NOMO-1 treated with dmso at 0.1 percent for 144 hours (cell line): ENCODE data around the gene MCC.

Source experiments
- DNase-seq: peaks from one replicate; lab custom pipeline; 2025; ENCODE audit not compliant: unreplicated experiment; lab: John Stamatoyannopoulos, UW

MCC gene

GRCh38 chr5:113252066-113252465 lies 236.2 kb downstream of the MCC start:
- DNase-seq: no peak

- DNase-seq: no peak
Measured at GRCh38 chr5:113250341-113250953, 237.8 kb downstream of the MCC start.

- DNase-seq: no peak
Measured at GRCh38 chr5:113249206-113249605, 239.0 kb downstream of the MCC start.

GRCh38 chr5:113246361-113246870 lies 241.8 kb downstream of the MCC start:
- DNase-seq: no peak

GRCh38 chr5:113245427-113246225 lies 242.6 kb downstream of the MCC start:
- DNase-seq: no peak

GRCh38 chr5:113244966-113245365 lies 243.3 kb downstream of the MCC start:
- no peak for DNase-seq

- no peak for DNase-seq
Measured at GRCh38 chr5:113243349-113243664, 244.9 kb downstream of the MCC start.

GRCh38 chr5:113242481-113243348 lies 245.5 kb downstream of the MCC start:
- DNase-seq: no peak

GRCh38 chr5:113240951-113241726 lies 247.1 kb downstream of the MCC start:
- DNase-seq: no peak

- no peak for DNase-seq
Measured at GRCh38 chr5:113240032-113240431, 248.2 kb downstream of the MCC start.

- no peak for DNase-seq
Measured at GRCh38 chr5:113237893-113238292, 250.4 kb downstream of the MCC start.

- DNase-seq: no peak
Measured at GRCh38 chr5:113236536-113237288, 251.5 kb downstream of the MCC start.

GRCh38 chr5:113235884-113236283 lies 252.4 kb downstream of the MCC start:
- DNase-seq: no peak

GRCh38 chr5:113234546-113234945 lies 253.7 kb downstream of the MCC start:
- DNase-seq: no peak

GRCh38 chr5:113233606-113234005 lies 254.6 kb downstream of the MCC start:
- DNase-seq: no peak

- no peak for DNase-seq
Measured at GRCh38 chr5:113232667-113233066, 255.6 kb downstream of the MCC start.

GRCh38 chr5:113232221-113232620 lies 256.0 kb downstream of the MCC start:
- no peak for DNase-seq

GRCh38 chr5:113231653-113232000 lies 256.6 kb downstream of the MCC start:
- DNase-seq: no peak

- no peak for DNase-seq
Measured at GRCh38 chr5:113230711-113231652, 257.3 kb downstream of the MCC start.
